SU-DHL-6 (cell line): ENCODE results near the gene KRTAP5-3.

Experiments used
- EZH2phosphoT487 ChIP-seq: fragments of 200-600 bp; sonication (generic), shearing (Covaris generic); conservative IDR thresholded peaks from 2 replicates; pipeline ENCODE4 v1.6.1; 2018; ENCODE audit warnings: mild to moderate bottlenecking, antibody characterized with exemption, low read length, moderate library complexity, mixed read lengths
- TF ChIP-seq, protein P1 (sequence below): fragments of 200-600 bp; sonication (generic); IDR thresholded peaks from one replicate; pipeline ENCODE4 v1.5.1; 2017; ENCODE audit warnings: antibody characterized with exemption, mild to moderate bottlenecking, low read length, moderate library complexity; ENCODE audit not compliant: insufficient read depth, poor library complexity, severe bottlenecking

- TF ChIP-seq, protein P1, sequence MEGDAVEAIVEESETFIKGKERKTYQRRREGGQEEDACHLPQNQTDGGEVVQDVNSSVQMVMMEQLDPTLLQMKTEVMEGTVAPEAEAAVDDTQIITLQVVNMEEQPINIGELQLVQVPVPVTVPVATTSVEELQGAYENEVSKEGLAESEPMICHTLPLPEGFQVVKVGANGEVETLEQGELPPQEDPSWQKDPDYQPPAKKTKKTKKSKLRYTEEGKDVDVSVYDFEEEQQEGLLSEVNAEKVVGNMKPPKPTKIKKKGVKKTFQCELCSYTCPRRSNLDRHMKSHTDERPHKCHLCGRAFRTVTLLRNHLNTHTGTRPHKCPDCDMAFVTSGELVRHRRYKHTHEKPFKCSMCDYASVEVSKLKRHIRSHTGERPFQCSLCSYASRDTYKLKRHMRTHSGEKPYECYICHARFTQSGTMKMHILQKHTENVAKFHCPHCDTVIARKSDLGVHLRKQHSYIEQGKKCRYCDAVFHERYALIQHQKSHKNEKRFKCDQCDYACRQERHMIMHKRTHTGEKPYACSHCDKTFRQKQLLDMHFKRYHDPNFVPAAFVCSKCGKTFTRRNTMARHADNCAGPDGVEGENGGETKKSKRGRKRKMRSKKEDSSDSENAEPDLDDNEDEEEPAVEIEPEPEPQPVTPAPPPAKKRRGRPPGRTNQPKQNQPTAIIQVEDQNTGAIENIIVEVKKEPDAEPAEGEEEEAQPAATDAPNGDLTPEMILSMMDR: no peak
- no peak for TF ChIP-seq EZH2phosphoT487
Measured at GRCh38 chr11:1652442-1652770, 44.1 kb upstream of the KRTAP5-3 start.
